ENCODE data around the gene FADS6. TPM values are rescaled to one million over a fixed set of nuclear protein-coding genes. Genes with fewer than 3 reads are reported as not detected.

The FADS6 gene
- total RNA-seq, 2 donors from 2014 or later = 4.7 to 5.7 TPM

GRCh38 chr17:74851612-74852236 is 41.7 kb downstream of the FADS6 start:
- H3K36me3 ChIP-seq (ENCODE audit: control insufficient read depth, insufficient read depth, low read length) = no peaks in the 10 kb centered on the region
- H3K36me3 Mint-ChIP-seq (ENCODE audit: low read depth) = no peaks in the 10 kb centered on the region
- H3K4me3 Mint-ChIP-seq = no peak overlapping the region
- H3K27ac ChIP-seq (ENCODE audit: low read depth, low read length) = no peak overlapping the region
- TF ChIP-seq, protein P1, sequence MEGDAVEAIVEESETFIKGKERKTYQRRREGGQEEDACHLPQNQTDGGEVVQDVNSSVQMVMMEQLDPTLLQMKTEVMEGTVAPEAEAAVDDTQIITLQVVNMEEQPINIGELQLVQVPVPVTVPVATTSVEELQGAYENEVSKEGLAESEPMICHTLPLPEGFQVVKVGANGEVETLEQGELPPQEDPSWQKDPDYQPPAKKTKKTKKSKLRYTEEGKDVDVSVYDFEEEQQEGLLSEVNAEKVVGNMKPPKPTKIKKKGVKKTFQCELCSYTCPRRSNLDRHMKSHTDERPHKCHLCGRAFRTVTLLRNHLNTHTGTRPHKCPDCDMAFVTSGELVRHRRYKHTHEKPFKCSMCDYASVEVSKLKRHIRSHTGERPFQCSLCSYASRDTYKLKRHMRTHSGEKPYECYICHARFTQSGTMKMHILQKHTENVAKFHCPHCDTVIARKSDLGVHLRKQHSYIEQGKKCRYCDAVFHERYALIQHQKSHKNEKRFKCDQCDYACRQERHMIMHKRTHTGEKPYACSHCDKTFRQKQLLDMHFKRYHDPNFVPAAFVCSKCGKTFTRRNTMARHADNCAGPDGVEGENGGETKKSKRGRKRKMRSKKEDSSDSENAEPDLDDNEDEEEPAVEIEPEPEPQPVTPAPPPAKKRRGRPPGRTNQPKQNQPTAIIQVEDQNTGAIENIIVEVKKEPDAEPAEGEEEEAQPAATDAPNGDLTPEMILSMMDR (conservative IDR thresholded peaks at IDR 0.05) = no peak
- 79 to 92% methylated on average over 18 to 29 of the region's 29 CpGs for WGBS, 2 experiments (ENCODE audit: insufficient coverage in 1 of 2, insufficient read length in 1 of 2)
- no peak overlapping the region for H3K27ac Mint-ChIP-seq
- H3K27me3 Mint-ChIP-seq (ENCODE audit: insufficient read depth) = peaks cover 88% of the 10 kb centered on the region
- H3K9ac ChIP-seq (ENCODE audit: extremely low read depth, low read length, poor library complexity, severe bottlenecking) = no peak overlapping the region
- peaks cover 80% of the 10 kb centered on the region for H3K27me3 ChIP-seq (ENCODE audit: control insufficient read depth, insufficient read depth, low read length, poor library complexity, severe bottlenecking)
- H3K9me3 ChIP-seq (ENCODE audit: control insufficient read depth, low read length) = no peaks in the 10 kb centered on the region
- H3K4me1 ChIP-seq (ENCODE audit: control insufficient read depth, insufficient read depth, low read length) = no peaks in the 10 kb centered on the region
- H3K4me1 Mint-ChIP-seq = peaks cover 4% of the 10 kb centered on the region
- H3K4me3 ChIP-seq (ENCODE audit: low read length) = no peak overlapping the region
- no peaks in the 10 kb centered on the region for H3K9me3 Mint-ChIP-seq
- DNase-seq = no peak

- H3K4me3 ChIP-seq (ENCODE audit: low read length) = no peak overlapping the region
- peaks cover 88% of the 10 kb centered on the region for H3K27me3 Mint-ChIP-seq (ENCODE audit: insufficient read depth)
- TF ChIP-seq, protein P1 (conservative IDR thresholded peaks at IDR 0.05) = no peak
- no peaks in the 10 kb centered on the region for H3K9me3 ChIP-seq (ENCODE audit: control insufficient read depth, low read length)
- no peak overlapping the region for H3K9ac ChIP-seq (ENCODE audit: extremely low read depth, low read length, poor library complexity, severe bottlenecking)
- H3K4me1 ChIP-seq (ENCODE audit: control insufficient read depth, insufficient read depth, low read length) = no peaks in the 10 kb centered on the region
- no peaks in the 10 kb centered on the region for H3K36me3 ChIP-seq (ENCODE audit: control insufficient read depth, insufficient read depth, low read length)
- peaks cover 4% of the 10 kb centered on the region for H3K4me1 Mint-ChIP-seq
- H3K9me3 Mint-ChIP-seq = no peaks in the 10 kb centered on the region
- no peak overlapping the region for H3K4me3 Mint-ChIP-seq
- no peak overlapping the region for H3K27ac Mint-ChIP-seq
- peaks cover 81% of the 10 kb centered on the region for H3K27me3 ChIP-seq (ENCODE audit: control insufficient read depth, insufficient read depth, low read length, poor library complexity, severe bottlenecking)
- 70 to 88% methylated on average over 2 to 3 of the region's 3 CpGs for WGBS, 2 experiments (ENCODE audit: insufficient coverage in 1 of 2, insufficient read length in 1 of 2)
- no peak for DNase-seq
- H3K36me3 Mint-ChIP-seq (ENCODE audit: low read depth) = no peaks in the 10 kb centered on the region
- no peak overlapping the region for H3K27ac ChIP-seq (ENCODE audit: low read depth, low read length)
Measured at GRCh38 chr17:74850914-74851313, 42.5 kb downstream of the FADS6 start.

- TF ChIP-seq, protein P1 (conservative IDR thresholded peaks at IDR 0.05) = no peak
- no peaks in the 10 kb centered on the region for H3K36me3 ChIP-seq (ENCODE audit: control insufficient read depth, insufficient read depth, low read length)
- Mint-ChIP-seq H3K4me3 (no peak overlapping the region), H3K27me3 (ENCODE audit: insufficient read depth) (peaks cover 88% of the 10 kb centered on the region), H3K36me3 (ENCODE audit: low read depth) (no peaks in the 10 kb centered on the region), H3K4me1 (peaks cover 4% of the 10 kb centered on the region), H3K27ac (no peak overlapping the region), H3K9me3 (no peaks in the 10 kb centered on the region)
- H3K27ac ChIP-seq (ENCODE audit: low read depth, low read length) = no peak overlapping the region
- H3K4me1 ChIP-seq (ENCODE audit: control insufficient read depth, insufficient read depth, low read length) = no peaks in the 10 kb centered on the region
- DNase-seq = no peak
- H3K9ac ChIP-seq (ENCODE audit: extremely low read depth, low read length, poor library complexity, severe bottlenecking) = no peak overlapping the region
- no peaks in the 10 kb centered on the region for H3K9me3 ChIP-seq (ENCODE audit: control insufficient read depth, low read length)
- H3K4me3 ChIP-seq (ENCODE audit: low read length) = no peak overlapping the region
- H3K27me3 ChIP-seq (ENCODE audit: control insufficient read depth, insufficient read depth, low read length, poor library complexity, severe bottlenecking) = peaks cover 81% of the 10 kb centered on the region
- WGBS, 2 experiments (ENCODE audit: insufficient coverage in 1 of 2, insufficient read length in 1 of 2) = 78 to 81% methylated on average over 14 to 17 of the region's 17 CpGs
Measured at GRCh38 chr17:74850310-74850709, 43.1 kb downstream of the FADS6 start.
